GM23338 (cell line): Measurements from ENCODE around the gene TUBD1. TPM values are rescaled to one million over a fixed set of nuclear protein-coding genes. Genes with fewer than 3 reads are reported as not detected.

Experiments used
- ATAC-seq: fragments of 200-7000 bp; cut with Tn5 transposase; 3 replicates; pipeline ENCODE4 v1.9.1; 2020
- DNase-seq: peaks from one replicate; pipeline ENCODE4 v3.0.0-alpha.2; 2015; ENCODE audit warnings: low spot score
- H2AFZ ChIP-seq: fragments of 200-600 bp; sonication (generic); 2 replicates; pipeline ENCODE4 v1.8.0; 2016; ENCODE audit warnings: antibody characterized with exemption, mild to moderate bottlenecking, moderate library complexity
- H3F3A ChIP-seq: fragments of 200-600 bp; sonication (generic); replicated peaks from 2 replicates; pipeline ENCODE4 v1.8.0; 2017; ENCODE audit warnings: antibody characterized with exemption, mixed run types, low read depth
- H3K27ac ChIP-seq: fragments of 200-600 bp; sonication (generic); 2 replicates; pipeline ENCODE4 v1.6.1; 2016; ENCODE audit warnings: low read depth
- H3K27me3 ChIP-seq: fragments of 200-600 bp; sonication (generic); 2 replicates; pipeline ENCODE4 v1.8.0; 2016; ENCODE audit warnings: mild to moderate bottlenecking, mixed run types, moderate library complexity; ENCODE audit not compliant: insufficient read depth
- H3K36me3 ChIP-seq: fragments of 200-600 bp; sonication (generic); 2 replicates; pipeline ENCODE4 v1.8.0; 2016; ENCODE audit warnings: mild to moderate bottlenecking; ENCODE audit not compliant: insufficient read depth
- H3K4me1 ChIP-seq: fragments of 200-600 bp; sonication (generic); 2 replicates; pipeline ENCODE4 v1.8.0; 2016; ENCODE audit warnings: mild to moderate bottlenecking, moderate library complexity; ENCODE audit not compliant: insufficient read depth
- H3K4me2 ChIP-seq: fragments of 200-600 bp; sonication (generic); 2 replicates; pipeline ENCODE4 v1.7.1; 2017; ENCODE audit warnings: mixed run types
- H3K4me3 ChIP-seq: fragments of 200-600 bp; sonication (generic); 2 replicates; pipeline ENCODE4 v1.6.1; 2016; ENCODE audit warnings: mixed run types
- H3K79me2 ChIP-seq: fragments of 200-600 bp; sonication (generic); replicated peaks from 2 replicates; pipeline ENCODE4 v1.8.0; 2017; ENCODE audit warnings: mild to moderate bottlenecking; ENCODE audit not compliant: insufficient read depth
- H3K9me2 ChIP-seq: fragments of 200-600 bp; sonication (generic); 2 replicates; pipeline ENCODE4 v1.8.0; 2017; ENCODE audit not compliant: insufficient read depth
- H4K20me1 ChIP-seq: fragments of 200-600 bp; sonication (generic); replicated peaks from 2 replicates; pipeline ENCODE4 v1.8.0; 2017; ENCODE audit warnings: mild to moderate bottlenecking; ENCODE audit not compliant: insufficient read depth
- H3K27ac Mint-ChIP-seq: 2 replicates; pipeline ENCODE4 v1.8.0; 2020; ENCODE audit warnings: inconsistent platforms, mild to moderate bottlenecking, moderate library complexity, mixed read lengths
- H3K27me3 Mint-ChIP-seq: 3 replicates; pipeline ENCODE4 v1.8.0; 2022; ENCODE audit warnings: low read depth, mild to moderate bottlenecking, moderate library complexity, mixed read lengths, inconsistent platforms; ENCODE audit not compliant: insufficient read depth, poor library complexity
- H3K36me3 Mint-ChIP-seq: 3 replicates; pipeline ENCODE4 v1.8.0; 2021; ENCODE audit warnings: low read depth, mild to moderate bottlenecking, inconsistent platforms, moderate library complexity, mixed read lengths
- H3K4me1 Mint-ChIP-seq: 3 replicates; pipeline ENCODE4 v1.8.0; 2020; ENCODE audit warnings: mild to moderate bottlenecking, inconsistent platforms, mixed read lengths
- H3K4me3 Mint-ChIP-seq: 3 replicates; pipeline ENCODE4 v1.8.0; 2021; ENCODE audit warnings: moderate library complexity, mild to moderate bottlenecking, inconsistent platforms, mixed read lengths
- H3K9me3 Mint-ChIP-seq: 3 replicates; pipeline ENCODE4 v1.8.0; 2020; ENCODE audit warnings: moderate library complexity, mild to moderate bottlenecking, inconsistent platforms, mixed read lengths
- CREB1 ChIP-seq: fragments of 250-450 bp; sonication (Bioruptor Pico); IDR thresholded peaks from 2 replicates; pipeline ENCODE4 v1.5.0; 2020; ENCODE audit warnings: low read depth, mild to moderate bottlenecking, moderate library complexity
- CTCF ChIP-seq, 2 experiments: fragments of 200-600 bp in 1 of 2; sonication (generic) in 1 of 2; conservative IDR thresholded peaks; 2 replicates each; pipeline versions ENCODE4 v1.5.1 to v1.6.1; 2016 to 2017; ENCODE audit warnings: antibody characterized with exemption in 2 of 2, low read depth in 2 of 2, mild to moderate bottlenecking in 2 of 2, moderate library complexity in 1 of 2
- ETS1 ChIP-seq: IDR thresholded peaks from 2 replicates; pipeline ENCODE4 v1.6.1; 2016; ENCODE audit warnings: antibody characterized with exemption
- POLR2AphosphoS5 ChIP-seq: IDR thresholded peaks from 2 replicates; pipeline ENCODE4 v1.6.1; 2016; ENCODE audit warnings: antibody characterized with exemption, low read depth
- REST ChIP-seq: IDR thresholded peaks from one replicate; pipeline ENCODE4 v1.6.1; 2018; ENCODE audit warnings: antibody characterized with exemption; ENCODE audit not compliant: unreplicated experiment
- STAT1 ChIP-seq: IDR thresholded peaks from one replicate; pipeline ENCODE4 v1.6.1; 2016; ENCODE audit warnings: antibody characterized with exemption; ENCODE audit not compliant: unreplicated experiment
- ZNF331 ChIP-seq: fragments of 250-450 bp; sonication (Bioruptor Pico); IDR thresholded peaks from 2 replicates; pipeline ENCODE4 v1.5.0; 2020; ENCODE audit warnings: low read depth, mild to moderate bottlenecking, moderate library complexity
- ZNF462 ChIP-seq: fragments of 250-450 bp; sonication (Bioruptor Pico); IDR thresholded peaks from 2 replicates; pipeline ENCODE4 v1.5.0; 2020; ENCODE audit warnings: mild to moderate bottlenecking, moderate library complexity
- polyA plus RNA-seq: library from polyadenylated mRNA; unstranded; fragments of >200 nt; fragmentation: Nextera tagmentation; extraction: Ambion mirVana; gene quantifications from 2 replicates; pipeline ENCODE4 v1.2.1, GENCODE V29; 2016
- total RNA-seq: library from RNA; depleted of rRNA; stranded (reverse); fragments of >200 nt; shearing (Covaris generic); gene quantifications from 2 replicates; pipeline ENCODE4 v1.2.3, GENCODE V29; 2014

Gene TUBD1
- total and polyA plus RNA-seq, 2 experiments from 2014 or later, result 11.6 to 13.8 TPM

GRCh38 chr17:59859444-59860025 is 33.2 kb downstream of the TUBD1 start:
- Histone ChIP-seq H3K27me3 (no peaks in the 10 kb centered on the region), H3K79me2 (no peaks in the 10 kb centered on the region), H3K36me3 (peaks cover 6% of the 10 kb centered on the region), H3K27ac (no peak overlapping the region; the same call in 1 of the 2 replicates), H3K4me3 (no peak overlapping the region), H4K20me1 (no peaks in the 10 kb centered on the region), H3K4me2 (no peak overlapping the region), H3K4me1 (no peaks in the 10 kb centered on the region), H3F3A (no peaks in the 10 kb centered on the region), H3K9me2 (no peaks in the 10 kb centered on the region), H2AFZ (no peak overlapping the region)
- Mint-ChIP-seq H3K36me3 (peaks cover 42% of the 10 kb centered on the region), H3K9me3 (no peaks in the 10 kb centered on the region; the same call in 2 of the 3 replicates), H3K27me3 (no peaks in the 10 kb centered on the region), H3K27ac (no peak overlapping the region), H3K4me3 (no peak overlapping the region), H3K4me1 (peaks cover 10% of the 10 kb centered on the region)
- ATAC-seq (no peak), DNase-seq (no peak)
- TF ChIP-seq CREB1 (CRISPR knock-in tag) (no peak), ZNF462 (CRISPR knock-in tag) (no peak), REST (no peak), STAT1 (no peak), CTCF (conservative IDR thresholded peaks at IDR 0.05; ENCODE audit: low read depth in 2 of 2) (peak in 1 of 2 experiments; percentile 39; a peak in 3 of 4 replicates), ZNF331 (CRISPR knock-in tag) (no peak), ETS1 (no peak), POLR2AphosphoS5 (no peak)
